Uterus (tissue), 2 donors: Measurements from ENCODE around the gene ATP7A.

Source experiments
- POLR2A ChIP-seq, 2 donors: fragments of 450-650 bp; IDR thresholded peaks; one replicate each; pipeline ENCODE4 v1.6.1; 2016; ENCODE audit warnings: antibody characterized with exemption in 2 of 2, mild to moderate bottlenecking in 1 of 2, moderate library complexity in 1 of 2
- TF ChIP-seq, protein P1 (sequence below), 4 experiments: fragments of 200-600 bp in 2 of 4; fragments of 450-650 bp in 2 of 4; sonication (generic) in 2 of 4; IDR thresholded peaks; one replicate each; pipeline ENCODE4 v1.5.1; 2016 to 2019; ENCODE audit warnings: antibody characterized with exemption in 4 of 4, mild to moderate bottlenecking in 2 of 4, moderate library complexity in 1 of 4

DNA sequence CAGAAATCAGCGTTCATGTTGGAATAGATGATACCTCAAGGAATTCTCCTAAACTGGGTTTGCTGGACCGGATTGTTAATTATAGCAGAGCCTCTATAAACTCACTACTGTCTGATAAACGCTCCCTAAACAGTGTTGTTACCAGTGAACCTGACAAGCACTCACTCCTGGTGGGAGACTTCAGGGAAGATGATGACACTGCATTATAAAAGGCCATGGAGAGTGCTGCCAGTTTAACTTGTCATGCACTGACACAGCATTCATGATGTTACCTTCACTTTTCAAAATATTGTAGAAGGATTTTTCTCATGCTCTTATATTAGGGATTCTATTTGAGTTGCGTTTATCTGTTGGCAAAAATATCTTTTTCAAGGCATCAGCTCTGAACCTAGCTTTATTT is 135.9 kb downstream of the ATP7A start:
- TF ChIP-seq, protein P1, sequence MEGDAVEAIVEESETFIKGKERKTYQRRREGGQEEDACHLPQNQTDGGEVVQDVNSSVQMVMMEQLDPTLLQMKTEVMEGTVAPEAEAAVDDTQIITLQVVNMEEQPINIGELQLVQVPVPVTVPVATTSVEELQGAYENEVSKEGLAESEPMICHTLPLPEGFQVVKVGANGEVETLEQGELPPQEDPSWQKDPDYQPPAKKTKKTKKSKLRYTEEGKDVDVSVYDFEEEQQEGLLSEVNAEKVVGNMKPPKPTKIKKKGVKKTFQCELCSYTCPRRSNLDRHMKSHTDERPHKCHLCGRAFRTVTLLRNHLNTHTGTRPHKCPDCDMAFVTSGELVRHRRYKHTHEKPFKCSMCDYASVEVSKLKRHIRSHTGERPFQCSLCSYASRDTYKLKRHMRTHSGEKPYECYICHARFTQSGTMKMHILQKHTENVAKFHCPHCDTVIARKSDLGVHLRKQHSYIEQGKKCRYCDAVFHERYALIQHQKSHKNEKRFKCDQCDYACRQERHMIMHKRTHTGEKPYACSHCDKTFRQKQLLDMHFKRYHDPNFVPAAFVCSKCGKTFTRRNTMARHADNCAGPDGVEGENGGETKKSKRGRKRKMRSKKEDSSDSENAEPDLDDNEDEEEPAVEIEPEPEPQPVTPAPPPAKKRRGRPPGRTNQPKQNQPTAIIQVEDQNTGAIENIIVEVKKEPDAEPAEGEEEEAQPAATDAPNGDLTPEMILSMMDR (IDR thresholded peaks at IDR 0.05) = no peak
- TF ChIP-seq POLR2A (IDR thresholded peaks at IDR 0.05) = no peak
